ENCODE results near the gene IQGAP3. TPM values are rescaled to one million over a fixed set of nuclear protein-coding genes. Genes with fewer than 3 reads are reported as not detected.

The IQGAP3 gene
- polyA plus RNA-seq, 1 of the 3 experiments (the other 2 are of a cell fraction), result 15.6 TPM

DNA sequence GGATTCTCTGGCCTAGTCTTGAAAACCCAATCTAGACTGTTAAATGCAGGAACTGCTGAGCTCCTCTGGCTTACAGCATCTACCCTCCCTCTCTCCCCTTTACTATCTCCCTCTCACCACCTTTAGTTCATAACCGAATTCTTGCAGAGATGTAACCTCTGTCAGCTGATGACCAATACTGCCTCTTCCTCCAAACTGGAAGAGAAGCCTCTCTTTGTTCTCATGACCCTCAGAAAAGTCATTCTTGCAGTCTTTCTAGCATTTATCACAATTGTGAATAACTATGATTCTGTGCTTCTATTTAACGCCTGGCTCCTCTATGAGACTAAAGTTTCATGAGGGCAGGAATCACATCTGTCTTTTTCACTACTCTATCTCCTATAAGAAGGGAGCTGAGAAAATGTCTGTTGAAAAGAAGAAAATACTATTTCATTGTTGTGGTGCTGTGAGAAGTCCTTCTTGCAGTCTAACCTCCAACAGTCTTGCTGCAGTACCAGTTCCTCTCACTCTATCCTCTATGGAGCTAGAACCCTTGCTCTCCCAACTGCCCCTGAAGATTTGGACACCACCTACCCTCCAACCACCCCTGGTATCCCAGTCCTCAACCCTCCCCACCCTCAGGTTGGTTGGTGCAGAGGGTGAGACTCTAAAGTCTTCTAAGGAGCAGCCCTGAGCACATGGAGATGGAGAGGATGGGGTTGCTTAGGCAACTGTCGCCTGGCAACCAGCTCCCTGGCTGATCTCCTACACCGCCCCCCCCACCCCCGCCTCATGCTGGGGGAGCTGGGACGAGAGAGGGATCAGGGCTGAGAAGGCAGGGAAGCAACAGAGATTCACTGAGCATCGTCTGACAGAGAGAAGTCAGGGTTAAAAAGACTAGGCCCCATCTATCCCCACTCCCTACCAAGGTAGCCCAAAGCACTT is 85.7 kb downstream of the IQGAP3 start:
- Histone ChIP-seq H3K4me3 (ENCODE audit: low read depth in 2 of 2, low read length in 1 of 2) (no peak overlapping the region), H3K4me1 (ENCODE audit: control insufficient read depth in 1 of 2, insufficient read depth in 2 of 2, low read depth in 1 of 2, low read length in 1 of 2) (peaks cover 27 to 49% of the 10 kb centered on the region in 2 experiments; a peak in 3 of 4 replicates), H3K9ac (no peak overlapping the region), H3K36me3 (replicated peaks in 1 of 2; ENCODE audit: control insufficient read depth in 1 of 2, insufficient read depth in 2 of 2, low read length in 1 of 2) (peaks cover 2 to 20% of the 10 kb centered on the region in 2 experiments), H3K9me3 (no peaks in the 10 kb centered on the region), H3K4me2 (no peak overlapping the region), H3K27ac (ENCODE audit: low read depth in 2 of 2, low read length in 1 of 2) (no peak overlapping the region), H2AFZ (ENCODE audit: low read depth) (no peak overlapping the region), H4K20me1 (ENCODE audit: insufficient read depth) (peaks cover 99% of the 10 kb centered on the region), H3F3A (replicated peaks; ENCODE audit: insufficient read depth) (no peaks in the 10 kb centered on the region), H3K9me2 (no peaks in the 10 kb centered on the region), H3K79me2 (ENCODE audit: insufficient read depth) (peaks cover 95% of the 10 kb centered on the region), H3K27me3 (ENCODE audit: insufficient read depth) (no peaks in the 10 kb centered on the region)
- TF ChIP-seq EZH2phosphoT487 (IDR thresholded peaks at IDR 0.05; ENCODE audit: borderline replicate concordance, low read depth), result no peak
- TF ChIP-seq MXI1 (IDR thresholded peaks at IDR 0.05; ENCODE audit: low read depth, low read length), result no peak
- no peak for TF ChIP-seq FOSL2 (IDR thresholded peaks at IDR 0.05; ENCODE audit: borderline replicate concordance, low read depth)
- TF ChIP-seq USF1 (IDR thresholded peaks at IDR 0.05; ENCODE audit: borderline replicate concordance, low read depth), result no peak
- no peak for TF ChIP-seq USF2 (IDR thresholded peaks at IDR 0.05; ENCODE audit: borderline replicate concordance, low read depth, low read length)
- no peak for TF ChIP-seq GABPA (IDR thresholded peaks at IDR 0.05; ENCODE audit: low read depth)
- no peak for TF ChIP-seq YY1 (IDR thresholded peaks at IDR 0.05; ENCODE audit: low read depth)
- ChIA-PET POLR2A (no interaction called here), CTCF (interaction anchor here (0.8 to 5.1 kb wide), 9 partner anchors 11 to 203 kb away, joined by 3 to 24 read pairs (median 4); partner anchors contain the start of gene MEF2D)
- 77% methylated on average over 7 of the region's 7 CpGs for WGBS (ENCODE audit: low lambda C conversion rate)
- DNase-seq, result peak; percentile 65

DNA sequence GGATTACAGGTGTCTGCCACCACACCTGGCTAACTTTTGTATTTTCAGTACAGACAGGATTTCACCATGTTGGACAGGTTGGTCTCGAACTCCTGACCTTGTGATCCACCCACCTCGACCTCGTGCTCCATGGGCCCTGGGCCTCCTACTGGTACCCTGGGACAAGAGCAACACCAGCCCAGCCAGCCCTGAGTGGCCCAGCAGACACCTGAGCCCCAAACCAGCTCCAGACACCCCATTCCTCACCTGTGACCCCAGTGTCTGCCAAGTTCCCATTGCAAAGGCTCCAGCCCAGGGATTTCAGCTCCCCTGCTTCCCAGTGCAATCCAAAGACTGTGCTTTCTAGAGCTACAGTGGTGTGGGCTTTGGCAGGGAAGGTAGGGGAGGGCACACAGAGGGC is 86.4 kb downstream of the IQGAP3 start:
- TF ChIP-seq, protein P1, sequence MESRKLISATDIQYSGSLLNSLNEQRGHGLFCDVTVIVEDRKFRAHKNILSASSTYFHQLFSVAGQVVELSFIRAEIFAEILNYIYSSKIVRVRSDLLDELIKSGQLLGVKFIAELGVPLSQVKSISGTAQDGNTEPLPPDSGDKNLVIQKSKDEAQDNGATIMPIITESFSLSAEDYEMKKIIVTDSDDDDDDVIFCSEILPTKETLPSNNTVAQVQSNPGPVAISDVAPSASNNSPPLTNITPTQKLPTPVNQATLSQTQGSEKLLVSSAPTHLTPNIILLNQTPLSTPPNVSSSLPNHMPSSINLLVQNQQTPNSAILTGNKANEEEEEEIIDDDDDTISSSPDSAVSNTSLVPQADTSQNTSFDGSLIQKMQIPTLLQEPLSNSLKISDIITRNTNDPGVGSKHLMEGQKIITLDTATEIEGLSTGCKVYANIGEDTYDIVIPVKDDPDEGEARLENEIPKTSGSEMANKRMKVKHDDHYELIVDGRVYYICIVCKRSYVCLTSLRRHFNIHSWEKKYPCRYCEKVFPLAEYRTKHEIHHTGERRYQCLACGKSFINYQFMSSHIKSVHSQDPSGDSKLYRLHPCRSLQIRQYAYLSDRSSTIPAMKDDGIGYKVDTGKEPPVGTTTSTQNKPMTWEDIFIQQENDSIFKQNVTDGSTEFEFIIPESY (IDR thresholded peaks at IDR 0.05; ENCODE audit: borderline replicate concordance, low read depth), result no peak
- TF ChIP-seq FOXJ3 (CRISPR knock-in tag; IDR thresholded peaks at IDR 0.05) (no peak), TAF1 (IDR thresholded peaks at IDR 0.05; ENCODE audit: borderline replicate concordance, low read depth, low read length) (no peak), MXI1 (IDR thresholded peaks at IDR 0.05; ENCODE audit: low read depth, low read length) (no peak), USF1 (IDR thresholded peaks at IDR 0.05; ENCODE audit: borderline replicate concordance, low read depth) (no peak)
- TF ChIP-seq, protein P2, sequence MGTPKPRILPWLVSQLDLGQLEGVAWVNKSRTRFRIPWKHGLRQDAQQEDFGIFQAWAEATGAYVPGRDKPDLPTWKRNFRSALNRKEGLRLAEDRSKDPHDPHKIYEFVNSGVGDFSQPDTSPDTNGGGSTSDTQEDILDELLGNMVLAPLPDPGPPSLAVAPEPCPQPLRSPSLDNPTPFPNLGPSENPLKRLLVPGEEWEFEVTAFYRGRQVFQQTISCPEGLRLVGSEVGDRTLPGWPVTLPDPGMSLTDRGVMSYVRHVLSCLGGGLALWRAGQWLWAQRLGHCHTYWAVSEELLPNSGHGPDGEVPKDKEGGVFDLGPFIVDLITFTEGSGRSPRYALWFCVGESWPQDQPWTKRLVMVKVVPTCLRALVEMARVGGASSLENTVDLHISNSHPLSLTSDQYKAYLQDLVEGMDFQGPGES (IDR thresholded peaks at IDR 0.05; ENCODE audit: low read depth, low read length), result no peak
- TF ChIP-seq, protein P3, sequence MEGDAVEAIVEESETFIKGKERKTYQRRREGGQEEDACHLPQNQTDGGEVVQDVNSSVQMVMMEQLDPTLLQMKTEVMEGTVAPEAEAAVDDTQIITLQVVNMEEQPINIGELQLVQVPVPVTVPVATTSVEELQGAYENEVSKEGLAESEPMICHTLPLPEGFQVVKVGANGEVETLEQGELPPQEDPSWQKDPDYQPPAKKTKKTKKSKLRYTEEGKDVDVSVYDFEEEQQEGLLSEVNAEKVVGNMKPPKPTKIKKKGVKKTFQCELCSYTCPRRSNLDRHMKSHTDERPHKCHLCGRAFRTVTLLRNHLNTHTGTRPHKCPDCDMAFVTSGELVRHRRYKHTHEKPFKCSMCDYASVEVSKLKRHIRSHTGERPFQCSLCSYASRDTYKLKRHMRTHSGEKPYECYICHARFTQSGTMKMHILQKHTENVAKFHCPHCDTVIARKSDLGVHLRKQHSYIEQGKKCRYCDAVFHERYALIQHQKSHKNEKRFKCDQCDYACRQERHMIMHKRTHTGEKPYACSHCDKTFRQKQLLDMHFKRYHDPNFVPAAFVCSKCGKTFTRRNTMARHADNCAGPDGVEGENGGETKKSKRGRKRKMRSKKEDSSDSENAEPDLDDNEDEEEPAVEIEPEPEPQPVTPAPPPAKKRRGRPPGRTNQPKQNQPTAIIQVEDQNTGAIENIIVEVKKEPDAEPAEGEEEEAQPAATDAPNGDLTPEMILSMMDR (IDR thresholded peaks at IDR 0.05), result no peak
- H3K4me3 ChIP-seq (ENCODE audit: low read depth in 2 of 2, low read length in 1 of 2), result no peak overlapping the region
- no peak overlapping the region for H2AFZ ChIP-seq (ENCODE audit: low read depth)
- H3F3A ChIP-seq (replicated peaks; ENCODE audit: insufficient read depth), result no peaks in the 10 kb centered on the region
- no peaks in the 10 kb centered on the region for H3K9me2 ChIP-seq
- H3K27ac ChIP-seq (ENCODE audit: low read depth in 2 of 2, low read length in 1 of 2), result no peak overlapping the region
- H3K4me1 ChIP-seq (ENCODE audit: control insufficient read depth in 1 of 2, insufficient read depth in 2 of 2, low read depth in 1 of 2, low read length in 1 of 2), result peaks cover 23 to 42% of the 10 kb centered on the region in 2 experiments; a peak in 3 of 4 replicates
- WGBS (ENCODE audit: low lambda C conversion rate), result 94% methylated on average over 2 of the region's 3 CpGs
- ChIA-PET CTCF (interaction anchor here (0.8 to 3.8 kb wide), 8 partner anchors 10 to 203 kb away, joined by 3 to 18 read pairs (median 4); partner anchors contain the start of gene MEF2D), POLR2A (no interaction called here)
- H3K9me3 ChIP-seq, result no peaks in the 10 kb centered on the region
- H3K27me3 ChIP-seq (ENCODE audit: insufficient read depth), result no peaks in the 10 kb centered on the region
- H3K9ac ChIP-seq, result no peak overlapping the region
- H3K36me3 ChIP-seq (replicated peaks in 1 of 2; ENCODE audit: control insufficient read depth in 1 of 2, insufficient read depth in 2 of 2, low read length in 1 of 2), result peaks cover 8 to 27% of the 10 kb centered on the region in 2 experiments
- H4K20me1 ChIP-seq (ENCODE audit: insufficient read depth), result peaks cover 99% of the 10 kb centered on the region
- DNase-seq, result no peak
- H3K79me2 ChIP-seq (ENCODE audit: insufficient read depth), result peaks cover 95% of the 10 kb centered on the region
- no peak overlapping the region for H3K4me2 ChIP-seq
